ENCODE results near the gene GPER1.

The GPER1 gene

DNA sequence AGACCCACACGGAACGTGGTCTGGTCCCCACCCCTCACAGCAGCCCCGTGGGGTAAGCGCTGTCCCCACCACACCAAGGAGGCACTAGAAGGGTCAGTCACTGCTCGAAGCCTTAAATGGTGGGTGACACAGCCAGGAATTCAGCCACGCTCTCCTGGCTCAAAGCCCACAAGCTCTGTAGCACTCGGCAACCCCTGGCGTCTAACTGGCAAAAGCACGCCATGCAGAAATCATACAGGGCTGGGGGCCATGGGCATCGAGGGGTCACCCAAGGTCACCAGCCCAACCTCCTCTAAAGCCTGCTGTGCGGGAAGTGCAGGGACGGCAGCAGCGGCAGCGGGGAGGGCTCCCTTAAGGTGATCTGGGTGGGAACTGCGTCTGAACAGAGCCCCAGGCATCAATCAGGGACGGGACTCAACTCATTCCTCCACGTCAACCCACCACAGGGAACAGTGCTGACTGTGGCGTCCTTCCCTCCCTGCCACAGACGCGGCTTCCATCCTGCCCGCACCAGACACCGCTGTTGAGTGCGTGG is 7.8 kb downstream of the GPER1 start:
- TF ChIP-seq, protein P1, sequence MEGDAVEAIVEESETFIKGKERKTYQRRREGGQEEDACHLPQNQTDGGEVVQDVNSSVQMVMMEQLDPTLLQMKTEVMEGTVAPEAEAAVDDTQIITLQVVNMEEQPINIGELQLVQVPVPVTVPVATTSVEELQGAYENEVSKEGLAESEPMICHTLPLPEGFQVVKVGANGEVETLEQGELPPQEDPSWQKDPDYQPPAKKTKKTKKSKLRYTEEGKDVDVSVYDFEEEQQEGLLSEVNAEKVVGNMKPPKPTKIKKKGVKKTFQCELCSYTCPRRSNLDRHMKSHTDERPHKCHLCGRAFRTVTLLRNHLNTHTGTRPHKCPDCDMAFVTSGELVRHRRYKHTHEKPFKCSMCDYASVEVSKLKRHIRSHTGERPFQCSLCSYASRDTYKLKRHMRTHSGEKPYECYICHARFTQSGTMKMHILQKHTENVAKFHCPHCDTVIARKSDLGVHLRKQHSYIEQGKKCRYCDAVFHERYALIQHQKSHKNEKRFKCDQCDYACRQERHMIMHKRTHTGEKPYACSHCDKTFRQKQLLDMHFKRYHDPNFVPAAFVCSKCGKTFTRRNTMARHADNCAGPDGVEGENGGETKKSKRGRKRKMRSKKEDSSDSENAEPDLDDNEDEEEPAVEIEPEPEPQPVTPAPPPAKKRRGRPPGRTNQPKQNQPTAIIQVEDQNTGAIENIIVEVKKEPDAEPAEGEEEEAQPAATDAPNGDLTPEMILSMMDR (conservative IDR thresholded peaks at IDR 0.05) = no peak
- peak overlapping the region; percentile 72 for H3K27ac ChIP-seq

GRCh38 chr7:1096156-1097119 is 8.5 kb downstream of the GPER1 start:
- H3K27ac ChIP-seq = peak overlapping the region; percentile 72
- TF ChIP-seq, protein P1 (conservative IDR thresholded peaks at IDR 0.05) = no peak

DNA sequence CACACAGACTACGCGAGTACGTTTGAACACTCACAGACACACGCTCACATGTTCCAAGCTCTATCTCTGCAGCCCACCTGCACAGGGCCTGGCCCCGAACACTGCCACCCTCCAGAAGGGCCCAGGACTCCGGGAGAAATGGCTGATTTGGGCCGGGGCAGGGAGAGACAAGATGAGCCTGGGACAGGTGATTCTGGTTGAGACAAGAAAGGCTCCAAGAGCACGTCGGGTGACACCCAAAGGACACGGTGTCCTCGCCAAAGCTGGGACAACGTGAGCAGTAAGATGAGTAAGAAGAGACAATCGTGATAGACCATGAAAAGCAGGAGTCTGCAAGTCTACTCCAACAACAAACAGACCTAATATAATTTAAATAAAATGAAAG is 9.2 kb downstream of the GPER1 start:
- peak overlapping the region; percentile 72 for H3K27ac ChIP-seq
- TF ChIP-seq, protein P1 (conservative IDR thresholded peaks at IDR 0.05) = no peak

GRCh38 chr7:1098243-1099153 is 10.6 kb downstream of the GPER1 start:
- TF ChIP-seq, protein P1 (conservative IDR thresholded peaks at IDR 0.05) = no peak
- H3K27ac ChIP-seq = no peak overlapping the region

DNA sequence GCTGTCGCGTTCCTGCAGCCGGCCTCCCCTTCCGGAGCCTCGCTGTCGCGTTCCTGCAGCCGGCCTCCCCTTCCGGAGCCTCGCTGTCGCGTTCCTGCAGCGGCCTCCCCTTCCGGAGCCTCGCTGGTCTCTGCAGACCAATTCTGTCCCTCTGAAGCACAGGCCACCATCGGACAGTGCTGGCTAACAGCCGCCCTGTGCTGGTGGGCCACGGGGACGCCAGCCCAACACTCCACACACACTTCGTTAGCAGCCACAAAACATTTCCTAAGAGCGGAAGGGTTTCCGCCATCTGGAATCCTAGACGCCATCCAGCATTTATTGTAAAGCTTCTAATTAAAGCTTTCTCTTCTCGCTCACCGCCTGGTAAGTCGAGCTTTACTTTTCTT is 11.2 kb downstream of the GPER1 start:
- TF ChIP-seq, protein P1 (conservative IDR thresholded peaks at IDR 0.05) = no peak
- no peak overlapping the region for H3K27ac ChIP-seq

DNA sequence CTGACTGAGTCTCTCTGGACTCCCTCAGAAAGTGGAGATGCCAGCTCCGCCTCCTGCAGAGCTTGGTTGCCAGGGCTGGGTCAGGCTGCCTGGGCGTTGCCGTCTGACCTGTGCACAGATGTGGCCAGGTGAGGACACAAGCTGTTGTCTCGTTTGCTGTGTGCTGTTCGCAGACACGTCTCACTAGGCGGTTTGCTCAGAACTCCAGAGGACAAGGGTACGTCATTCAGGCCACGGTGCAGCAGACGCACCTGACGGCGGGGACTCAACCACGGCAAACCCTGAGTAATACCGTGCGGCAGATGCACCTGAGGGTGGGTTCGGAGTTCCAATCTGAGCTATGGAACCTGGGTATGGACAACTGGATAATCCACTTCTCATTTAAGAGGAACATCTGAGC is 11.7 kb downstream of the GPER1 start:
- H3K27ac ChIP-seq = no peak overlapping the region
- TF ChIP-seq, protein P1 (conservative IDR thresholded peaks at IDR 0.05) = no peak

DNA sequence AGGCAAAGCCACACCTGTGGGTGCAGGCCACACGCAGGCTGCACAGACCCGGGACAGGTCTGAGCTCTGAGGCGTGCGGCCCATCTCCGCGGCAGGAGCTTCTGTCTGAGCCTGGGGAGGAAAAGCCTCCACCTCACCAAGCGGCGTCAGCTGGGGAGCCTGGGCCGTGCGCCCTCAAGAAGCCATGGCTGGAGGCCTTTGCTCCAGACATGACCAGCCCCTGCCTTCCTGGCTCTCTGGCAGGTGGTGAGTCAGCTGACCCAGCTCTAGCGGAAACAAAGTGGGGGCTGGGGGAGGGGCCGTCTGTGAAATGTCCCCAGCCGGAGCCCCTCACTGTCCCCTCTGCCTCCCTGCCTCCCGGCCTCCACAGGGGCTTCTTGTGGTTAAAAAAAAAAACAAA is 12.5 kb downstream of the GPER1 start:
- TF ChIP-seq, protein P1 (conservative IDR thresholded peaks at IDR 0.05) = no peak
- H3K27ac ChIP-seq = no peak overlapping the region

Measured in VCaP (cell line).